NCI-H2196 treated with DMSO at 0.1 percent for 48 hours (cell line): ENCODE measurements around the gene PIM1.

Source experiments
- DNase-seq: peaks from one replicate; lab custom pipeline; 2025; ENCODE audit not compliant: unreplicated experiment; lab: John Stamatoyannopoulos, UW

Gene PIM1

GRCh38 chr6:37137201-37138090 is 32.5 kb upstream of the PIM1 start:
- DNase-seq, result no peak

- DNase-seq, result no peak
Observed at GRCh38 chr6:37138856-37139229, 31.1 kb upstream of the PIM1 start.

GRCh38 chr6:37139230-37139962 is 30.6 kb upstream of the PIM1 start:
- DNase-seq, result no peak

- DNase-seq, result no peak
Observed at GRCh38 chr6:37140145-37140544, 29.8 kb upstream of the PIM1 start.

- no peak for DNase-seq
Observed at GRCh38 chr6:37141281-37142049, 28.5 kb upstream of the PIM1 start.

GRCh38 chr6:37142050-37142614 is 27.8 kb upstream of the PIM1 start:
- no peak for DNase-seq

GRCh38 chr6:37143585-37143984 is 26.4 kb upstream of the PIM1 start:
- no peak for DNase-seq

- DNase-seq, result no peak
Observed at GRCh38 chr6:37145443-37145842, 24.5 kb upstream of the PIM1 start.

- DNase-seq, result no peak
Observed at GRCh38 chr6:37146735-37147157, 23.2 kb upstream of the PIM1 start.

GRCh38 chr6:37149745-37150144 is 20.2 kb upstream of the PIM1 start:
- no peak for DNase-seq

- DNase-seq, result no peak
Observed at GRCh38 chr6:37150314-37150713, 19.6 kb upstream of the PIM1 start.

- no peak for DNase-seq
Observed at GRCh38 chr6:37155394-37156312, 14.3 kb upstream of the PIM1 start.

- no peak for DNase-seq
Observed at GRCh38 chr6:37158508-37158907, 11.4 kb upstream of the PIM1 start.

GRCh38 chr6:37160922-37161778 is 8.8 kb upstream of the PIM1 start:
- DNase-seq, result no peak

- no peak for DNase-seq
Observed at GRCh38 chr6:37162740-37163139, 7.2 kb upstream of the PIM1 start.

GRCh38 chr6:37168163-37168758 is 1.7 kb upstream of the PIM1 start:
- DNase-seq, result no peak

- no peak for DNase-seq
Observed at GRCh38 chr6:37168811-37169495, 999 bp upstream of the PIM1 start.
